DND-41 (cell line): Measurements from ENCODE around the gene PLAGL1.

Experiments
- CTCF ChIP-seq: IDR thresholded peaks from 2 replicates; pipeline ENCODE4 v1.5.1; 2012; ENCODE audit warnings: borderline replicate concordance, low read length, moderate library complexity, mild to moderate bottlenecking; ENCODE audit not compliant: poor library complexity, severe bottlenecking; ENCODE audit errors: extremely low read depth
- EZH2 ChIP-seq: IDR thresholded peaks from 3 replicates; pipeline ENCODE4 v1.6.1; 2012; ENCODE audit warnings: borderline replicate concordance, low read depth, mild to moderate bottlenecking, moderate library complexity, low read length, inconsistent platforms; ENCODE audit not compliant: severe bottlenecking

- TF ChIP-seq CTCF (no peak), EZH2 (no peak)
These were observed 4.5 kb upstream of the PLAGL1 start for GRCh38 chr6:144012534-144012933.
